OCI-LY3 (cell line): ENCODE results near the gene PI16.

ENCODE experiments used
- H2AFZ ChIP-seq: fragments of 200-600, 300-600 bp; shearing (Covaris generic); 2 replicates; pipeline ENCODE4 v1.6.0; 2014; ENCODE audit warnings: antibody characterized with exemption, low read depth, low read length
- H3K27ac ChIP-seq: fragments of 200-600, 300-600 bp; sonication (generic); 2 replicates; pipeline ENCODE4 v1.5.1; 2014; ENCODE audit warnings: mild to moderate bottlenecking, low read length, moderate library complexity, mixed read lengths
- H3K27me3 ChIP-seq: fragments of 200-600, 300-600 bp; sonication (generic); 2 replicates; pipeline ENCODE4 v1.6.1; 2014; ENCODE audit warnings: low read depth, low read length, mixed read lengths
- H3K36me3 ChIP-seq: fragments of 200-600, 300-600 bp; sonication (generic); replicated peaks from 2 replicates; pipeline ENCODE3; 2014; ENCODE audit warnings: low read depth, low read length, mixed read lengths
- H3K4me1 ChIP-seq: fragments of 300-600, 200-600 bp; sonication (generic); 2 replicates; pipeline ENCODE4 v1.6.1; 2014; ENCODE audit warnings: low read length, mixed read lengths
- H3K4me2 ChIP-seq: fragments of 200-600, 300-600 bp; sonication (generic); 2 replicates; pipeline ENCODE4 v1.6.1; 2014; ENCODE audit warnings: low read length, mixed read lengths
- H3K4me3 ChIP-seq: fragments of 300-600, 200-600 bp; sonication (generic); 2 replicates; pipeline ENCODE4 v1.5.1; 2014; ENCODE audit warnings: antibody characterized with exemption, mild to moderate bottlenecking, low read length, moderate library complexity
- H3K79me2 ChIP-seq: fragments of 300-600, 200-600 bp; shearing (Covaris generic); 2 replicates; pipeline ENCODE4 v1.6.1; 2014; ENCODE audit warnings: mild to moderate bottlenecking, low read length, mixed read lengths
- H3K9ac ChIP-seq: fragments of 300-600, 200-600 bp; shearing (Covaris generic); 2 replicates; pipeline ENCODE4 v1.6.0; 2014; ENCODE audit warnings: mild to moderate bottlenecking, low read length, moderate library complexity
- H3K9me3 ChIP-seq: fragments of 200-600, 300-600 bp; shearing (Covaris generic); 2 replicates; pipeline ENCODE4 v1.6.1; 2014; ENCODE audit warnings: low read length, mixed read lengths; ENCODE audit not compliant: insufficient read depth
- H4K20me1 ChIP-seq: fragments of 200-600, 300-600 bp; sonication (generic); 2 replicates; pipeline ENCODE4 v1.6.1; 2016; ENCODE audit warnings: low read length, mixed read lengths; ENCODE audit not compliant: insufficient read depth
- EZH2phosphoT487 ChIP-seq: fragments of 200-600 bp; shearing (Covaris generic); IDR thresholded peaks from 2 replicates; pipeline ENCODE4 v1.6.1; 2018; ENCODE audit warnings: antibody characterized with exemption, mixed run types, low read depth
- TF ChIP-seq, protein P1 (sequence below): fragments of 200-600, 300-600 bp; sonication (generic); IDR thresholded peaks from 2 replicates; pipeline ENCODE4 v1.5.1; 2014; ENCODE audit warnings: antibody characterized with exemption, low read length, low read depth

PI16 gene

GRCh38 chr6:36971921-36972673 lies 17.6 kb downstream of the PI16 start:
- no peak overlapping the region for H3K27ac ChIP-seq

DNA sequence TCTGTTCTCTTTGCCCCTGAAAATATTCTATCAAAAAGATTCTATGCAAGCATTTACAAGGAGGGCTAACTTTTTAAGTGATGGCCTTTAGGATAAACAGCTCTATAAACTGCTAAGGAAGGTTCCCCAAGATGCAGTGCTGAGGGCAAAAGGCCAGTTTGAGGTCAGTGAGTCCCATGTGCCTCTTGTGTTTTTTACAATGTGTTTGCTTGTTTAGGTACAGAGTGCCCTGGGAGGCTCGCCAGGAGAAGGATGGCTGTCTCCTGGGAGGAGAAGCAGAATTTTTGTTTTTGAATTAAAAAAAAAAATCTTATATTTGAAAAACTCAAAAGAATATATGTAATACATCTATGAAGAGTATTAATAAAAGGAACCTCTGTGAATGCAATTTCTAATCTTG lies 18.7 kb downstream of the PI16 start:
- TF ChIP-seq, protein P1, sequence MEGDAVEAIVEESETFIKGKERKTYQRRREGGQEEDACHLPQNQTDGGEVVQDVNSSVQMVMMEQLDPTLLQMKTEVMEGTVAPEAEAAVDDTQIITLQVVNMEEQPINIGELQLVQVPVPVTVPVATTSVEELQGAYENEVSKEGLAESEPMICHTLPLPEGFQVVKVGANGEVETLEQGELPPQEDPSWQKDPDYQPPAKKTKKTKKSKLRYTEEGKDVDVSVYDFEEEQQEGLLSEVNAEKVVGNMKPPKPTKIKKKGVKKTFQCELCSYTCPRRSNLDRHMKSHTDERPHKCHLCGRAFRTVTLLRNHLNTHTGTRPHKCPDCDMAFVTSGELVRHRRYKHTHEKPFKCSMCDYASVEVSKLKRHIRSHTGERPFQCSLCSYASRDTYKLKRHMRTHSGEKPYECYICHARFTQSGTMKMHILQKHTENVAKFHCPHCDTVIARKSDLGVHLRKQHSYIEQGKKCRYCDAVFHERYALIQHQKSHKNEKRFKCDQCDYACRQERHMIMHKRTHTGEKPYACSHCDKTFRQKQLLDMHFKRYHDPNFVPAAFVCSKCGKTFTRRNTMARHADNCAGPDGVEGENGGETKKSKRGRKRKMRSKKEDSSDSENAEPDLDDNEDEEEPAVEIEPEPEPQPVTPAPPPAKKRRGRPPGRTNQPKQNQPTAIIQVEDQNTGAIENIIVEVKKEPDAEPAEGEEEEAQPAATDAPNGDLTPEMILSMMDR, result no peak
- TF ChIP-seq EZH2phosphoT487, result no peak

More at GRCh38 chr6:36971921-36972673, 17.6 kb downstream of the PI16 start:
- no peaks in the 10 kb centered on the region for H4K20me1 ChIP-seq
- H3K4me2 ChIP-seq, result no peak overlapping the region
- H3K79me2 ChIP-seq, result no peaks in the 10 kb centered on the region
- no peaks in the 10 kb centered on the region for H3K4me1 ChIP-seq
- H3K9me3 ChIP-seq, result no peaks in the 10 kb centered on the region
- H2AFZ ChIP-seq, result no peak overlapping the region
- H3K4me3 ChIP-seq, result no peak overlapping the region
- no peak overlapping the region for H3K9ac ChIP-seq
- H3K27me3 ChIP-seq, result no peaks in the 10 kb centered on the region
- TF ChIP-seq, protein P1, result no peak
- no peak for TF ChIP-seq EZH2phosphoT487
- peaks cover 87% of the 10 kb centered on the region for H3K36me3 ChIP-seq

DNA sequence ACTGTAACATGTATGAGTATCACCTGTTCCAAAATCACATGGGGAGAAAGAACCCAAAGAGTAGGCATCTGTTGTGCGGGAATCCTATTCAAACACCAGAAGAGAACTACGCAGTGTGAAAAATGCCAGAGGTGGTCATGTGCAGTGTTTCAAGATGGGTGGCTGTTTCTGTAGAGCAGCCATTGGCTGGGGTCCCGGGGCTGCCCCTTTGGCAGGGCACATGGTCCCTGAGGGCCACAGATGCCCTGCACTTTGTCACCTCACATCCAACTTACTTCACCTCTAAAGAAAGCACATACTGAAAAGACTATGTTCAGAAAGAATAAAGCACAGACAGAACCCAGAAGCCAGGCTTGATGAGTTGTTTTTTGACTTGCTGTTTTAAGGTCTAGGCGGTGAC lies 19.1 kb downstream of the PI16 start:
- Histone ChIP-seq H2AFZ (no peak overlapping the region), H3K79me2 (no peaks in the 10 kb centered on the region), H3K9ac (no peak overlapping the region), H3K4me2 (no peak overlapping the region), H3K27ac (no peak overlapping the region), H3K9me3 (no peaks in the 10 kb centered on the region), H3K36me3 (peaks cover 87% of the 10 kb centered on the region), H3K27me3 (no peaks in the 10 kb centered on the region), H3K4me1 (no peaks in the 10 kb centered on the region), H4K20me1 (no peaks in the 10 kb centered on the region), H3K4me3 (no peak overlapping the region)
- TF ChIP-seq EZH2phosphoT487, result no peak
- TF ChIP-seq, protein P1, result no peak

More for the DNA sequence above, 18.7 kb downstream of the PI16 start:
- Histone ChIP-seq H3K4me1 (no peaks in the 10 kb centered on the region), H3K4me2 (no peak overlapping the region), H3K79me2 (no peaks in the 10 kb centered on the region), H3K36me3 (peaks cover 88% of the 10 kb centered on the region), H3K27ac (no peak overlapping the region), H4K20me1 (no peaks in the 10 kb centered on the region), H2AFZ (no peak overlapping the region), H3K9me3 (no peaks in the 10 kb centered on the region), H3K27me3 (no peaks in the 10 kb centered on the region), H3K9ac (no peak overlapping the region), H3K4me3 (no peak overlapping the region)

DNA sequence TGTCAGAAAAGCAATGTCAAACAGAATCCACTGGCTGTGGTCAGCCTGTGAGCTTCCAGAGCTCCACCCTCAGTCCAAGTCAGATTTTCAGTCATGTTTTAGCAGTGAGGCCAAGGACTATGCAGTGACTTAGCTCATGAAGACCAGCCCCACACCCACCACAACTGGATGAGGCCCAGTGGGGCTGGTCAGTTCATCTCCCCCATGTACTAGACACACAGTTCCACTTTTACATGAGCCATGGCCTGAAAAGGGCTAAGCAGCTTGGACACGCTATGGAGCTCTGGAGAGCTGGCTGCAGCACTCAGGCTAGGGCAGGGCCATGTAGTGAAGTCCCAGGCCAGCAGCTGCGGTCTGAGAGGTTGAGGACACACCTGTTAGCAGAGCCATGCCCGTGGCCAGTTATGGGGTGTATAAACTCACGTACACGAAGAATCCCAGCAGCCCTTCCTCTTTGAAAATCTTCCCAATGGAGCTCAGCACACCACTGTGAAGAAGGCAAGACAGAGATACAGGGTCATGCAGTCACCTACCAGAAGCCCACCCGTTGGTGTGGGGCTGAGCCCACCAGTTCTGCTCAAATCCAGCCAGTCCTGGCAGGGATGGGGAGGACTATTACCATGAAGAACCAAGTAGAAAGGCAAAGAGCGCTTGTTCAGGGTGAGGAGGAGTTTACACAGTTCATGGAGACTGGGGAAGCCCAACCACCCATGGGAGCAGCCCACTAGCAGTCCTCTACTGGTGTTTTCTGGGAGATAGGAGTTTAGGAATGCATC lies 20.9 kb downstream of the PI16 start:
- Histone ChIP-seq H3K27me3 (no peaks in the 10 kb centered on the region), H3K4me2 (no peak overlapping the region), H2AFZ (no peak overlapping the region), H3K9ac (no peak overlapping the region), H3K36me3 (peaks cover 77% of the 10 kb centered on the region), H3K9me3 (no peaks in the 10 kb centered on the region), H4K20me1 (peaks cover 14% of the 10 kb centered on the region), H3K4me1 (no peaks in the 10 kb centered on the region), H3K4me3 (no peak overlapping the region), H3K79me2 (peaks cover 16% of the 10 kb centered on the region), H3K27ac (no peak overlapping the region)
- TF ChIP-seq, protein P1, result no peak
- TF ChIP-seq EZH2phosphoT487, result no peak
